ENCODE results near the gene CHRNB2. TPM values are rescaled to one million over a fixed set of nuclear protein-coding genes. Genes with fewer than 3 reads are reported as not detected.

Gene CHRNB2
- total and polyA plus RNA-seq, 2 of the 8 experiments (the other 6 are each of a cell fraction or from before 2014, with no cell fraction given) = 3.1 to 4.1 TPM

- TF ChIP-seq EGR1 (IDR thresholded peaks at IDR 0.05; ENCODE audit: borderline replicate concordance, low read depth, low read length) (peak; percentile 15; the same call in 1 of the 2 replicates), SIX5 (IDR thresholded peaks at IDR 0.05; ENCODE audit: low read depth, low read length) (no peak), KDM1A (IDR thresholded peaks at IDR 0.05; ENCODE audit: borderline replicate concordance, low read length) (peak; percentile 89; the same call in 1 of the 2 replicates), TBP (IDR thresholded peaks at IDR 0.05; ENCODE audit: low read depth, low read length) (peak; percentile 81), USF2 (IDR thresholded peaks at IDR 0.05; ENCODE audit: low read length) (no peak), ATF2 (IDR thresholded peaks at IDR 0.05; ENCODE audit: low read length) (no peak), FOSL1 (IDR thresholded peaks at IDR 0.05; ENCODE audit: insufficient read depth, low read depth, low read length) (no peak), TAF1 (IDR thresholded peaks at IDR 0.05; ENCODE audit: low read depth, low read length) (peak; percentile 90)
These were observed 41.1 kb downstream of the CHRNB2 start (continued) for GRCh38 chr1:154608397-154609270.

All from H1 (cell line).